Left colon (tissue), 2 donors: ENCODE measurements around the gene PDF. TPM values are rescaled to one million over a fixed set of nuclear protein-coding genes. Genes with fewer than 3 reads are reported as not detected.
A peak's percentile ranks its signal among the peaks of the same experiment; 100 is the strongest.

Experiments used
- ATAC-seq: fragments of 200-7000 bp; cut with Tn5 transposase; one replicate; pipeline ENCODE4 v1.9.1; 2020; ENCODE audit warnings: mild to moderate bottlenecking, moderate library complexity
- DNase-seq, 2 donors: peaks; one replicate each; pipeline ENCODE4 v3.0.0-alpha.2; 2020
- intact Hi-C, 2 donors: fragments of 100-400 bp; cut with DNase I in 1 of 2; cut with micrococcal nuclease in 1 of 2; formaldehyde crosslinking; loops; one replicate each; pipeline versions ENCODE4 v1.11.2 to v1.14.0; 2022; cut with DNase I, micrococcal nuclease
- total RNA-seq, 2 donors: library from RNA; stranded (reverse); fragmentation: NEBNext Ultra II Directional; extraction: Animal tissue kit (Norgen Biotek cat#: 25700); gene quantifications; one replicate each; pipeline ENCODE4 v1.2.1, GENCODE V29; 2021
- donor health status: DM: no; HTN: no; CAD: no.
- donor health status: DM: yes; HTN: yes; CAD: no.

PDF gene
- total RNA-seq, 2 donors from 2014 or later, result 10.1 to 20.5 TPM

DNA sequence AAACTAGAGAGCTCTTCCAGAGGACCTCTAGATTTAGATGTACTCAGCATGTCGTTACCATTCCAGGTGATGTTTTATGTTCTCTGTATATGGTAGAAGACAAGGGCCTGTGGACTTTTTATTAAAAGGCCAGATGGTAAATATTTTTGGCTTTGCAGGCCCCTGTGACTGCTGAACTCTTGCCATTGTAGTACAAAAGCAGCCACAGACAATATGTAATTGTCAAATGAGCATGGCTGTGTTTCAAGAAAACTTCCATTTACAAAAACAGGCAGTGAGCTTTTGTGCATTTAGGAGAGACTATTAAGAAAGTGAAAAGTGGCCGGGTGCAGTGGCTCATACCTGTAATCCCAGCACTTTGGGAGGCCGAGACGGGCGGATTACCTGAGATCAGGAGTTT is 13.8 kb upstream of the PDF start:
- intact Hi-C loops, result no loop called here

DNA sequence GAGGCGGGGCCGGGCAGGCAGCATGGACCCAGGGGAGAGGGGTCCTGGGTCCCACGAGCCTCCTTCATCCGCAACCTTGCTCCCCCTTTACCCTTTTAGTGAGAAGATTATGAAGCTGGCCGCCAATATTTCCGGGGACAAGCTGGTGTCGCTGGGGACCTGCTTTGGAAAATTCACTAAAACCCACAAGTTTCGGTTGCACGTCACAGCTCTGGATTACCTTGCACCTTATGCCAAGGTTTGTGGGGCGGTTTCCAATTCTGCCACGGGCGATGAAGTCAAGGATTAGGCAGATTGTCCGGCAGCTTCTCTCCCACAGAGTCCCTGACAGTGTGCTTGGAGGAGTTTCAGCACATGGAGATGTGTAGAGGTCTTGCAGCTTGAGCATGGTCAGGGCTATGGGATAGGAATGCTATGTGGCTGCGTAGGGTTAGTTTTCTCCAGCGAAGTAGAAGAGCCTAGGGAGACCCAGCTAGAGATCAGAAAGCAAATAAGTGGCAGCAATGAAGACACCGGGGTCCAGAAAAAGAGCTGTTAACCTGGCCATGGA is 9.8 kb upstream of the PDF start:
- ATAC-seq, result peak; percentile 4
- no peak for DNase-seq
- intact Hi-C loops, result no loop called here

More for the DNA sequence above, 13.8 kb upstream of the PDF start:
- DNase-seq (no peak), ATAC-seq (no peak)

DNA sequence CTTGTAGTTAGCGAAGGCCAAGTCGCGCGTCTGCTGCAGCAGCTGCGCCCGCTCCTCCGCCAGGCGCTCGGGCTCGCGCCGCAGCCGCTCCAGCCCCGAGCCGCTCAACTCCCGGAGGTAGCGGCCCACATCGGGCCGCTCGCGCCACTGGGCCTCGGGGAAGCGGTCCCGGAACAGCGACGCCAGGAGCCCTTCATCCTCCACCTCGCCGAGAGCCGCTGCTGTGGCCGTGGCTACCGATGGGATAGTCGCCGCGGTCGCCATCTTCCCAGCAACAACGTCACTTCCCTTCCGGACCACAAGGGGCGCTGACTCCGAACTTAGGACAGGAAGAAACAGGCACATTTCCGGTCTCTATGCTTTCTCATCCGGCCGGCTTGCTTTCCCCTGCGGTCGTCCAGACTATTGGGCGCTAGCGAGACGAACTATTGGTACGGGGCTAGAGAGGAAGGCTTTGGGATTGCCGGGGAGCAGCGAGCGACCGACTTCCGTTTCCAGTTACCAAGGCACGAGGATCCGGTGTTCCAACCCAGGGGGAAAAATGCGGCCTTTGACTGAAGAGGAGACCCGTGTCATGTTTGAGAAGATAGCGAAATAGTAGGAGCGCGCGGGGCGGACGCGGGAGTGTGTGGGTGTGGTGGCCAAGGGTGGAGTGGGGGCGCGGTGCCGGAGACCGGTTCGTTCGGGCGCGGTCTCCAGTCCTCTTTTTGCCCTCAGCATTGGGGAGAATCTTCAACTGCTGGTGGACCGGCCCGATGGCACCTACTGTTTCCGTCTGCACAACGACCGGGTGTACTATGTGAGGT is 9.1 kb upstream of the PDF start, which contains the start of the genes COG8 and NIP7:
COG8 (minus strand) TSS at position 276 of the 806 bp plus-strand sequence; CDS start at position 264, 12 bp downstream.
NIP7 (plus strand) TSS at position 484 of the 806 bp plus-strand sequence; CDS start at position 542, 58 bp downstream.
- intact Hi-C loops, result no loop called here
- peak; percentile 95 to 97 for DNase-seq
- peak; percentile 94 for ATAC-seq

DNA sequence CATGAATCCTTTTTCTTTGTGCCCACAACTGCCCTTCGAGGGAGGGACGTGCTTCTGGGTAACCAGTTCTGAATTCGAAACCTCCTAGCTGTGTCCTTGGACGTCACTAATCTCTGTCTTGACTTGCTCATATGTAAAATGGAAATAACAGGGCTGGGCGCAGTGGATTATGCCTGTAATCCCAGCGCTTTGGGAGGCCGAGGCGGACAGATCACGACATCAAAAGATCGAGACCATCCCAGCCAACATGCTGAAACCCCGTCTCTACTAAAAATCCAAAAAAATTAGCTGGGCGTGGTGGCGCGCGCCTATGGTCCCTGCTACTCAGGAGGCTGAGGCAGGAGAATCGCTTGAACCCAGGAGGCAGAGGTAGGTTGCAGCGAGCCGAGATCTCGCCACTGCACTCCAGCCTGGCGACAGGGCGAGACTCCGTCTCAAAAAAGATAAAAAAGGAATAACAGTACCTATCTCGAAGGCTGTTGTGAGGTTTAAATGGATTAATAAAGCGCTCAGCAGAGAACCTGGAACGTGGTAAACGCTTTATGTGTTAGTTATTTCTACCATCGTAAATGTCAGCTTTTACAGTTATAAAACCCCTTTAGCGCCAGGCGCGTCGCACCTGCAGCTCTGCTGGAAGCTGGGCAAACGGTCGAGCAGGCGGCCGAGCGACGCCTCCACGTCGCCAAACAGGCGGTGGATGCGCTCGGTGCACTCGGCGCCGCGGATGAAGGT is 8.3 kb upstream of the PDF start:
- DNase-seq (peak; percentile 47 to 77), ATAC-seq (peak; percentile 6)
- intact Hi-C loops, result no loop called here

DNA sequence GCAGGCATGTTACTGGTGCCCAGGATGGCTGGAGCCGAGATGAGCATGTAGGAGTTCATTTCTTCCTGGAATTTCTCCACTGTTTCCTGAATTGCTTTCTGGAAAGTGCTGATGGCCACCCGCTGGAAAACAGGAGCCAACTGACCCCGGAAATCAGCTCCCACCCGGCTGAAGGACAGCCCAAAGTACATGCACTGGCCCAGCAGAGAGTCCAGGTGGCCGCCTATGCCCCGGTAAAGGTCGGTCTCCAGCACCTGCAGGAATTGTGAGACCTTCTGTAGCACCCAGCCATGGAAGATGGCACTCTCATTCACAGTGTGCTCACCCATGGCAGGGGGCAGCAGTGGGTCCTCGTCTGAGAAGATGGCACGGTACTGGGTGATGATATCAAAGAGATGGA is 4.3 kb upstream of the PDF start:
- ATAC-seq, result no peak
- intact Hi-C loops, result no loop called here
- no peak for DNase-seq

DNA sequence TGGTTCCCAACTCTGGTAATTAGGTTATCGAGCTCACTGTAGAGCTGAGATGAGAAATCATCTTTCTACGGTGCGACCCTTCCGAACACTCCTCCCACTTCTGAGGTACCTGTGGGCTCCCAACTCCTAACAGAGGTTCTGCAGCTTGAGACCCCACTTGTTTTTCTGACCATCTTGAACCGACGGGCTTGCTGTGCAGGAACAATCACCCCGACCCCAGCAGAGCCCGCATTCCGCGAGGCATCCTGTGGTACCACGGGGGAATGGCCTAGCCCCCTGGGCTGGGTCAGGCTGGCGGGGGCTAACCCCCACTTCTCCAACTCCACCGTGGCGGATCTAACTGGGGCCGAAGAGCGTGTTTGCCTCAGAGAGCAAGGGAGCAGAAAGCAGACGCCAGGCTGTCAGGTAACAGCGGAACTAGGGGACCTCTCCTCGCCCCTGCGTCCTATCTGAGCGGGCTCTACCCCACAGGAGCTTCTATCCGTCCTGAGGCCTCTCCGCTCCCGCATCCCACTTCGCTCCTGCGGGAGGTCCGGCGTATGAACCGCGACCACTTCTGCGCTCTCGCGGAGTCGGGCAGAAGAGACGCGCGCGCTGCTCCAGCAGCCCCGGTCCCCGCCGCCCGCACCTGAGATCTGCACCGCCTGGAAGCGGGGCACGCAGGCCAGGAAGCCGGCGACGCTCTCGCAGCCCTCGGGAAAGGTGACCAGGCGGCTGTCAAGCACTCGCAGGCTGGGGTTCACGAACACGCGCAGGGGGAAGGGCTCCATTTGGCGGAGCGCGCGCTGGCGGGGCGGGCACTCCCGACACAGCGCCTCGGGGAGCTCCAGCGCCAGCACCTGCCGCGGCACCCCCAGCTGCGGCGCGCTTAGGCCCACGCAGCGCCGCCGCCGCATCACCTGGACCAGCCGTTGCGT is 761 bp downstream of the PDF start:
- intact Hi-C loops, result no loop called here
- DNase-seq (peak in 1 of 2 donors; percentile 61), ATAC-seq (peak; percentile 50)

DNA sequence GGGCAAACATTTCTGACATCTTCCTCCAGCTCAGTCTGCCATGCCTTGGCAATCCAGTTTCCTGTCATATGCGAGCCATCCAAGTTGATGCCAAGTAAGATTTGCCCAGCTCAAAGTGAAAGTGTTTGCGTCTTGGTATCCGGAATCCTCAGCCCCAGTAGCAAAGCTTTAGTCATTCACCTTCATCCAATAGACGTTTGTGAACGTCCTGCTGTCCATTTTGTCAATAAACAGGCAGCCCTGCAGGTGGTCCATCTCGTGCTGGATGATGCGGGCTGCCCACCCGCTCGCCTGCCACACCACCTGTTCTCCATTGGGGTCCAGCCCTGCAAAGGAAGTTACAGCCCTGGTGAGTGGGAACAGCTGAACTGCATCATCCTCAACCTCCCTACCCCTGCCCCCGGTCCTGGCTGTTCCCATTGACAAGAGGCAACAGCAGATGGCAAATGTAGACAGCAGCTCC is 1.5 kb downstream of the PDF start:
- ATAC-seq (no peak), DNase-seq (no peak)
- intact Hi-C loops, result no loop called here

DNA sequence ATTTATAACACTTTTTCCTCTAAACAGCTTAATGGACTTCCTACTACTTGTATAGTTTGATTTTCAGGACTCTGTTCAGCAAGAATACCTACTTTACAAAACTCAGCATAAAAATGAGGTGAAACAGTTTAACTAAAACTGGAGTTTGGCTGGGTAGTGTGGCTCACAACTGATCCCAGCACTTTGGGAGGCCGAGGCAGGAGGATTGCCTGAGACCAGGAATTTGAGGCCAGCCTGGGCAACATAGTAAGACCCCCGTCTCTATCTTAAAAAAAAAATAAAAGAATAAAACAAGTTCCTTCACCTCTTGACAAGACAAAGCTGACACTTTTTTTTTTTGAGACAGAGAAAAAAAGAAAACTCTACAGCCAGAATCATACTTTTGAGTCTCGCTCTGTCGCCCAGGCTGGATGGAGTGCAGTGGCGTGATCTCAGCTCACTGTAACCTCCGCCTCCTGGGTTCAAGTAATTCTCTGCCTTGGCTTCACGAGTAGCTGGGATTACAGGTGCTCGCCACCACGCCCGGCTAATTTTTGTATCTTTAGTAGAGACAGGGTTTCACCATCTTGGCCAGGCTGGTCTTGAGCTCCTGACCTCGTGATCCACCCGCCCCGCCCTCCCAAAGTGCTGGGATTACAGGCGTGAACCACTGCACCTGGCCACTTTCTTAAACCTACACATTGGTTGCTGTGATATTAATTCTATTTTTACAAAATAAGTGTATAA is 2.6 kb downstream of the PDF start:
- DNase-seq (no peak), ATAC-seq (no peak)
- intact Hi-C loops, result no loop called here

DNA sequence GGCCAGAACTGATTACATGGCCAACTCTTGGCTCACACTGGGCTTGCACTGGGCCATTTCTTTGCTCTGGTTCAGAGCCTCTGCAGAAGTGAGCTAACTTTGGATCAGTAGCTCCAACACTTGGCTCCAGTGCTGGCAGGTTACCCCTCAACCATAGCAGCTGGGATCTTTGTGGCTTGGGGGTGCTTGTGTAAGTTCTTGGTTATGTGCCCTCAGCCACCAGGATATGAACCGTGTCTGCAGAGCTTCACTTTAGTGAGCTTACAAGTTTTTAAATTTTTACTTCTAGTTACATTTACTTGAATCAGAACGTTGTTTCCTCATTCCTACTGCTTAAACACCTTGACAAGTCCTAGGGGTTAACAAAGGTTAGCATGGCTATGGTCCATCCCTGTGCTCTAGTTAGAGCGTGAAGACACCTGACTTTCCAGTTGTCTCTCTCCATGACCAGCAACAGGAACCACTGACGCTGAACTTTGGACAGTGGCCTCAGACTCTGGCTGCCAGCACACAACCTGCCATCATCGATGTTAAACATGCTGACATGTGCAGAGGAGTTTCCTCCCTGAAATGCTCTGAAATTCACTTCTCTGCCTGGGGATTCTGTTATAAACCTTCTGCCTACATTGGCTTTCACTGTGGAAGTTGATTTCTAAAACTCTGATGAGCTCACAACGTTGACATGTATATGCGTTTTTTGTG is 4.1 kb downstream of the PDF start:
- peak; percentile 50 for ATAC-seq
- intact Hi-C loops, result no loop called here

DNA sequence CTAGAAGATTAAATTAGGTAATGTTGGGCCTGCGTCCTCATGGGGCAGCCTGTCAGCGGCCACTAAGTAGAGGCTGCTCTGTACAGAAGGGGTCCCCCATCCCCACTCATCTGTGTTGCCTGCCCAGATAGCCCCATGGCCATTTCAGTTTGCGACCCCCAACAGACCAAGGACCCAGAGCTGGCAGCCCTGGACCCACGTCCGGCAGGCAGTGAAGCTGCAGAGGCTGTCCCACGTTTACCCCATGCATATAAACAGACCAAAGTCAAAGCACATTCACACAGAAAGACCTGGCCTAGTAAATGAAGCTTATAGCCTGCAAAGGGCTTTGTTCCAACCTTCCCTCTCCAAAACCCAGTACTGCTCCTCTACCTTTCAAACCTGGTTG is 4.6 kb downstream of the PDF start:
- DNase-seq, result no peak
- intact Hi-C loops, result no loop called here
- no peak for ATAC-seq

More for the DNA sequence above, 4.1 kb downstream of the PDF start:
- peak; percentile 52 to 68 for DNase-seq

DNA sequence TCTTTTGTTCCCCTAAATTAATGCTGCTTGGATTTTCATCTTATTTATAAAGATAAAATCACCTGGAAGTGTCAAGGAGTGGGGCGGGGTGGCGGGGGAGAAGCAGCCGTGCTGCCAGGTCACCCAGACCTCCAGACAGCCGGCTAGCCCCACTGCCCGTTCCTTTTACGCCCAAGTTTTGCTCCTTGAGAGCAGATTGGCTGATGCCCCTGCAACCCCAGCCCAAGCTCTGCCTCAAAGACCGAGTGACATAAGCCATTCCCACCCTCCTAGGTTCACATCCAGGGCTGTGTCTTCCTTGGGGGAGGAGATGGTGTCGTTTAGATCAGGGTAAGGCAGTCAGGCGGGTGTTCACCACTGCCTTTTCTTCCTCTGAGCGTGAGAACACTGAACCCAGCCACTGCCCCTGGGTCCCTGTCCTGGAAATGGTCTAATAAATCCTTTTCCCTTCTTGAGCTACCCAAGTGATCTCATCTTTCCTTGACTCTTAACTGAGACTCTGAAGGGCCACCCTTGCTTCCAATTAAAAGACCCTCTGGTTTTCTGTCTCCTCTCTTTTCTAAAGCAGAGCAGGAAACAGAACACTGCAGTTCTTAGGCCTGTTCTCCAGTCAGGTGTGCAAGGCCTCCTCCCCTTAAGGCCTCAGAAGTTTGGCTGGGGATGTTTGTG is 5.7 kb downstream of the PDF start:
- DNase-seq, result no peak
- intact Hi-C loops, result no loop called here
- ATAC-seq, result no peak

DNA sequence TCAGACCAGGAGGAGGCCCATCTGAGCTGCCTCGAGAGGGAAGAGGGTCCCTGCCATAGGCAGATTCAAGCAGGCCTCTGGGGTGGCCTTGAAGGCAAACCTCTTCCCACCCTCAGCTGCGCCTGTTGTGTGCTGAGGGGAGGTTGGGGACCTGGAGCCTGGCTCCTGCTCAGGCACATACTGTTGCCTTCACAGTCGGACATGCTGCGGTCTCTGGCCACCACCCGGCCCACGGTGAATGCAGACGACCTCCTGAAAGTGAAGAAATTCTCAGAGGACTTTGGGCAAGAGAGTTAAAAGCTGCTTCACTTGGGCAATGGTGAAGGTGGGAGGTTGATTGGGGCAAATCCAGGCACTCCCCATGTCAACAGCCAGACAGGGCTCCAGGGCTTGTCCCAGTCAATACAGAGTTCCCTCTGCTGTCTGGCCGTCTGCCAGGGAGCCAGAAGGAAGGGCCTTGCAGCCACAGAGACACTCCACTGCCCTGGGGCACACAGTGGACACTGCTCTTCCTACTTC is 6.3 kb downstream of the PDF start:
- peak; percentile 74 for ATAC-seq
- intact Hi-C loops, result no loop called here
- peak; percentile 74 to 83 for DNase-seq

DNA sequence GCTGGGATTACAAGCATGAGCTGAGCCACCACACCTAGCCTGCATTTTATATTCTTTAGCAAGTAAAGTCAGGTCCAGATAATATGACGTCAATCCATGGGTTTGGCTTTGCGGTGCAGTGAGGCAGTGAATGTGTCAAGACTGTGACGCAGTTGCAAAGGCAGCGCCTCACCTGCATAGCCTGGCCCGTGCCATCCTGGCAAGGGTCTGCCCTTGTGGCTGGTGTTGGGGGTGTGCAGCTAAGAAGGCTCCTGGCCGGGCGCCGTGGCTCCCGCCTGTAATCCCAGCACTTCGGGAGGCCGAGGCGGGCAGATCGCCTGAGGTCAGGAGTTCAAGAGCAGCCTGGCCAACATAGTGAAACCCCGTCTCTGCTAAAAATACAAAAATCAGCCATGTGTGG is 7.0 kb downstream of the PDF start:
- DNase-seq, result no peak

DNA sequence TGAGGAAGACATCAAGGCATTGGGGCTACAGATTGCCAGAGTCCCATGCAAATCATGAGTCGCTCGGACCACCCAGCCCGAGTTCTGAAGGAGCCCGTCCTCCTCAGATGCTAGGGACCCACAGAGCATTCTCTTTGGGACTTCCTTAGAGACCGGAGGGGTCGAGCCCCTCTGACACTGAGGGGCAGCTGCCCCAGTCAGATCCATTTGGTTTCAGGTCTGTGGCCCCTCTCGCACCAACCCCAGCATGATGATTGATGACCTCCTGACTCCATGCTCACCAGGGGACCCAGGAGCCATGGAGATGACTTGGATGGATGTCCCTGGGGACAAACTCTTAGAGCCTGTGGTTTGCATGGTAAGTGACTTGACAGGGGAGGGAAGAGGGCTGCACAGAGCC is 8.0 kb downstream of the PDF start:
- ATAC-seq (no peak), DNase-seq (no peak)
- intact Hi-C loops, result no loop called here

More for the DNA sequence above, 7.0 kb downstream of the PDF start:
- intact Hi-C loops, result no loop called here
- ATAC-seq, result no peak

DNA sequence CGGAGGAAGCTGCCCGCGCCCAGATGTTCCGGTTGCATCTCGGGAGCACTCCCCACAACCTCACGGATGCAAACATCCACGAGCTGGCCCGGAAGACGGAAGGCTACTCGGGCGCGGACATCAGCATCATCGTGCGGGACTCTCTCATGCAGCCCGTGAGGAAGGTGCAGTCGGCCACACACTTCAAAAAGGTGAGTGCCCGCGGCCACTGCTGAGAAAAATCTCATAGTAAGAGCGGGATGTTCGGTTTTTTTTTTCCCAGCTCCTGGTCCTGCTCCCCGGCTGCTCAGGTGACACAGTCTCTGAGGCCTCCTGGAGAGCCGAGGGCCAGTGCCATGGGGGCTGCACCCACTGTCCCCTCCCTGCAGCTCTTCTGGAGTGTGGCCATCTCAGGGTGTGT is 9.3 kb downstream of the PDF start:
- intact Hi-C loops, result no loop called here
- DNase-seq, result no peak
- ATAC-seq, result no peak

DNA sequence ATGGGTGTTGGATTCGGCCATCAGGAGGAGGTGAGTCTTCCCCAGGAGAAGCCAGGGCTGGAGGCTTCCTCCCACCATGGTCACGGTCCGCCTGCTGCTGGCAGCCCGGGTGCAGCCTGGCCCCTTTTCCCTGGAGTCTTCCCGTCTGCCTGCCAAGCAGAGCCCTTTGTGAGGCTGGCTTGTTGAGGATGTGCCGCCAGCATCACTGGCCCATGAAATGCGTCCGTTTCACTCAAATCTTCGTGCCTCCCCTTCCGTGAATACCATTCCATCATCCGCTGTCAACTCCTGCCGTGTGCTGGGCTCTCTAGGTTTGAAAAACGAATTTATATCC is 9.7 kb downstream of the PDF start:
- no peak for DNase-seq
- intact Hi-C loops, result no loop called here
- no peak for ATAC-seq
